BLaER1 (cell line): ENCODE data around the gene JAK3.
A peak's percentile ranks its signal among the peaks of the same experiment; 100 is the strongest.
"Not testable (repeated sequence)": the region's sequence is repeated elsewhere in the genome, so short reads cannot be mapped to it uniquely, and the experiment has no call there.

Experiments
- H3K27ac ChIP-seq: shearing (Covaris generic); formaldehyde crosslinking; 2 replicates; pipeline ENCODE4 v1.8.1; 2022
- H3K27me3 ChIP-seq: shearing (Covaris generic); formaldehyde crosslinking; 2 replicates; pipeline ENCODE4 v1.8.1; 2022
- H3K36me3 ChIP-seq: shearing (Covaris generic); formaldehyde crosslinking; 2 replicates; pipeline ENCODE4 v1.8.1; 2022
- H3K4me1 ChIP-seq: shearing (Covaris generic); formaldehyde crosslinking; 2 replicates; pipeline ENCODE4 v1.8.1; 2022
- H3K4me2 ChIP-seq: shearing (Covaris generic); formaldehyde crosslinking; 2 replicates; pipeline ENCODE4 v1.8.1; 2022
- H3K4me3 ChIP-seq: shearing (Covaris generic); formaldehyde crosslinking; 2 replicates; pipeline ENCODE4 v1.8.1; 2022
- H3K9ac ChIP-seq: shearing (Covaris generic); formaldehyde crosslinking; 2 replicates; pipeline ENCODE4 v1.8.1; 2022
- H3K9me3 ChIP-seq: shearing (Covaris generic); formaldehyde crosslinking; 2 replicates; pipeline ENCODE4 v1.8.1; 2022
- H4K20me1 ChIP-seq: shearing (Covaris generic); formaldehyde crosslinking; 2 replicates; pipeline ENCODE4 v1.8.1; 2022
- Cebpa-rat ChIP-seq: shearing (Covaris generic); IDR thresholded peaks from 2 replicates; pipeline ENCODE4 v1.8.1; 2022

JAK3 gene

GRCh38 chr19:17847538-17848366 is at the start of gene JAK3:
Gene JAK3 (minus strand): TSS chr19:17847982. CDS start chr19:17844417, 3,565 bp downstream.
- H3K4me1 ChIP-seq: peaks cover 75% of the 10 kb centered on the region
- peak within 1 kb of the TSS; percentile 63 for H3K4me3 ChIP-seq
- peak within 1 kb of the TSS; percentile 93 for H3K27ac ChIP-seq
- H3K9ac ChIP-seq: peak within 1 kb of the TSS; percentile 84
- H3K4me2 ChIP-seq: peak within 1 kb of the TSS; percentile 92
- no peak for TF ChIP-seq Cebpa-rat
- no peaks in the 10 kb centered on the region for H3K27me3 ChIP-seq
- no peaks in the 10 kb centered on the region for H4K20me1 ChIP-seq
- no peaks in the 10 kb centered on the region for H3K9me3 ChIP-seq
- H3K36me3 ChIP-seq: peaks cover 16% of the 10 kb centered on the region

- Histone ChIP-seq H3K9me3 (no peaks in the 10 kb centered on the region), H3K4me1 (peaks cover 9% of the 10 kb centered on the region; the same call in 1 of the 2 replicates), H3K4me2 (no peak overlapping the region), H3K9ac (no peak overlapping the region), H3K36me3 (no peaks in the 10 kb centered on the region), H3K4me3 (no peak overlapping the region), H3K27ac (no peak overlapping the region), H4K20me1 (peaks cover 5% of the 10 kb centered on the region; the same call in 1 of the 2 replicates), H3K27me3 (0 out of 2 replicates have a peak, but pooled peaks cover 2% of the 10 kb centered on the region)
- no peak for TF ChIP-seq Cebpa-rat
Measured at GRCh38 chr19:17893766-17894165, 46.0 kb upstream of the JAK3 start.

- H3K36me3 ChIP-seq: no peaks in the 10 kb centered on the region
- peaks cover 9% of the 10 kb centered on the region; the same call in 1 of the 2 replicates for H3K4me1 ChIP-seq
- TF ChIP-seq Cebpa-rat: no peak
- H3K27ac ChIP-seq: no peak overlapping the region
- H3K27me3 ChIP-seq: 0 out of 2 replicates have a peak, but pooled peaks cover 2% of the 10 kb centered on the region
- H3K4me2 ChIP-seq: no peak overlapping the region
- H3K9me3 ChIP-seq: no peaks in the 10 kb centered on the region
- H4K20me1 ChIP-seq: peaks cover 5% of the 10 kb centered on the region; the same call in 1 of the 2 replicates
- H3K9ac ChIP-seq: no peak overlapping the region
- H3K4me3 ChIP-seq: no peak overlapping the region
Measured at GRCh38 chr19:17889609-17890214, 41.9 kb upstream of the JAK3 start.

- Histone ChIP-seq H3K27ac (no peak overlapping the region), H3K36me3 (no peaks in the 10 kb centered on the region), H3K4me2 (no peak overlapping the region), H4K20me1 (peaks cover 5% of the 10 kb centered on the region; the same call in 1 of the 2 replicates), H3K27me3 (0 out of 2 replicates have a peak, but pooled peaks cover 2% of the 10 kb centered on the region), H3K4me1 (peaks cover 7% of the 10 kb centered on the region; the same call in 1 of the 2 replicates), H3K9ac (no peak overlapping the region), H3K4me3 (no peak overlapping the region), H3K9me3 (no peaks in the 10 kb centered on the region)
- TF ChIP-seq Cebpa-rat: no peak
Measured at GRCh38 chr19:17888260-17888659, 40.5 kb upstream of the JAK3 start.

GRCh38 chr19:17887221-17887620 is 39.4 kb upstream of the JAK3 start:
- H4K20me1 ChIP-seq, H3K9me3 ChIP-seq: not testable (repeated sequence)

GRCh38 chr19:17886515-17886914 is 38.7 kb upstream of the JAK3 start:
- Histone ChIP-seq H3K27me3 (no peaks in the 10 kb centered on the region), H3K27ac (no peak overlapping the region), H3K4me2 (no peak overlapping the region), H4K20me1 (peaks cover 5% of the 10 kb centered on the region; the same call in 1 of the 2 replicates), H3K36me3 (no peaks in the 10 kb centered on the region), H3K4me3 (no peak overlapping the region), H3K9ac (no peak overlapping the region), H3K4me1 (no peaks in the 10 kb centered on the region), H3K9me3 (no peaks in the 10 kb centered on the region)
- TF ChIP-seq Cebpa-rat: no peak

More at GRCh38 chr19:17887221-17887620, 39.4 kb upstream of the JAK3 start:
- H3K27ac ChIP-seq, H3K4me1 ChIP-seq, H3K9ac ChIP-seq, H3K36me3 ChIP-seq, H3K4me2 ChIP-seq, H3K4me3 ChIP-seq, H3K27me3 ChIP-seq: not testable (repeated sequence)

- no peak for TF ChIP-seq Cebpa-rat
- Histone ChIP-seq H3K36me3 (no peaks in the 10 kb centered on the region), H4K20me1 (no peaks in the 10 kb centered on the region), H3K4me2 (no peak overlapping the region), H3K9me3 (no peaks in the 10 kb centered on the region), H3K27ac (no peak overlapping the region), H3K4me3 (no peak overlapping the region), H3K9ac (no peak overlapping the region), H3K4me1 (no peaks in the 10 kb centered on the region), H3K27me3 (0 out of 2 replicates have a peak, but pooled peaks cover 5% of the 10 kb centered on the region)
Measured at GRCh38 chr19:17883627-17884410, 36.0 kb upstream of the JAK3 start.

- Histone ChIP-seq H3K9ac (no peak overlapping the region), H3K4me3 (no peak overlapping the region), H4K20me1 (no peaks in the 10 kb centered on the region), H3K36me3 (no peaks in the 10 kb centered on the region), H3K4me1 (no peaks in the 10 kb centered on the region), H3K27ac (no peak overlapping the region), H3K9me3 (no peaks in the 10 kb centered on the region), H3K27me3 (0 out of 2 replicates have a peak, but pooled peaks cover 5% of the 10 kb centered on the region), H3K4me2 (no peak overlapping the region)
- no peak for TF ChIP-seq Cebpa-rat
Measured at GRCh38 chr19:17881701-17882100, 33.9 kb upstream of the JAK3 start.

GRCh38 chr19:17879466-17879865 is 31.7 kb upstream of the JAK3 start:
- no peaks in the 10 kb centered on the region for H3K4me1 ChIP-seq
- no peak for TF ChIP-seq Cebpa-rat
- peaks cover 11% of the 10 kb centered on the region for H3K27me3 ChIP-seq
- no peak overlapping the region for H3K4me3 ChIP-seq
- no peak overlapping the region for H3K9ac ChIP-seq
- H4K20me1 ChIP-seq: no peaks in the 10 kb centered on the region
- no peaks in the 10 kb centered on the region for H3K36me3 ChIP-seq
- no peak overlapping the region for H3K27ac ChIP-seq
- no peaks in the 10 kb centered on the region for H3K9me3 ChIP-seq
- H3K4me2 ChIP-seq: no peak overlapping the region
